Ishikawa (cell line): ENCODE results near the gene CACNA1G.

Source experiments
- CEBPB ChIP-seq: IDR thresholded peaks from 2 replicates; pipeline ENCODE4 v1.6.1; 2012
- CREB1 ChIP-seq: IDR thresholded peaks from 2 replicates; pipeline ENCODE4 v1.6.1; 2012; ENCODE audit warnings: low read depth
- EGR1 ChIP-seq: IDR thresholded peaks from 2 replicates; pipeline ENCODE4 v1.6.1; 2012
- EP300 ChIP-seq: IDR thresholded peaks from 2 replicates; pipeline ENCODE4 v1.6.1; 2012; ENCODE audit warnings: borderline replicate concordance
- FOXM1 ChIP-seq: IDR thresholded peaks from 2 replicates; pipeline ENCODE4 v1.6.1; 2012; ENCODE audit warnings: low read depth, borderline replicate concordance
- MAX ChIP-seq: IDR thresholded peaks from 2 replicates; pipeline ENCODE4 v1.6.1; 2012
- NFIC ChIP-seq: IDR thresholded peaks from 2 replicates; pipeline ENCODE4 v1.6.1; 2012
- RAD21 ChIP-seq: IDR thresholded peaks from 2 replicates; pipeline ENCODE4 v1.6.1; 2012; ENCODE audit warnings: low read depth
- TAF1 ChIP-seq: IDR thresholded peaks from 2 replicates; pipeline ENCODE4 v1.6.1; 2012; ENCODE audit warnings: low read depth, mild to moderate bottlenecking
- TCF12 ChIP-seq: IDR thresholded peaks from 2 replicates; pipeline ENCODE4 v1.6.1; 2012; ENCODE audit warnings: low read depth
- TEAD4 ChIP-seq: IDR thresholded peaks from 2 replicates; pipeline ENCODE4 v1.6.1; 2012
- YY1 ChIP-seq: IDR thresholded peaks from 2 replicates; pipeline ENCODE4 v1.6.1; 2012; ENCODE audit warnings: low read depth
- ZBTB7A ChIP-seq: IDR thresholded peaks from 2 replicates; pipeline ENCODE4 v1.6.1; 2012; ENCODE audit warnings: low read depth
- TF ChIP-seq, protein P1 (sequence below): IDR thresholded peaks from 2 replicates; pipeline ENCODE4 v1.6.1; 2012; ENCODE audit warnings: low read depth, mild to moderate bottlenecking
- TF ChIP-seq, protein P2 (sequence below): IDR thresholded peaks from 2 replicates; pipeline ENCODE4 v1.6.1; 2012

Gene CACNA1G

DNA sequence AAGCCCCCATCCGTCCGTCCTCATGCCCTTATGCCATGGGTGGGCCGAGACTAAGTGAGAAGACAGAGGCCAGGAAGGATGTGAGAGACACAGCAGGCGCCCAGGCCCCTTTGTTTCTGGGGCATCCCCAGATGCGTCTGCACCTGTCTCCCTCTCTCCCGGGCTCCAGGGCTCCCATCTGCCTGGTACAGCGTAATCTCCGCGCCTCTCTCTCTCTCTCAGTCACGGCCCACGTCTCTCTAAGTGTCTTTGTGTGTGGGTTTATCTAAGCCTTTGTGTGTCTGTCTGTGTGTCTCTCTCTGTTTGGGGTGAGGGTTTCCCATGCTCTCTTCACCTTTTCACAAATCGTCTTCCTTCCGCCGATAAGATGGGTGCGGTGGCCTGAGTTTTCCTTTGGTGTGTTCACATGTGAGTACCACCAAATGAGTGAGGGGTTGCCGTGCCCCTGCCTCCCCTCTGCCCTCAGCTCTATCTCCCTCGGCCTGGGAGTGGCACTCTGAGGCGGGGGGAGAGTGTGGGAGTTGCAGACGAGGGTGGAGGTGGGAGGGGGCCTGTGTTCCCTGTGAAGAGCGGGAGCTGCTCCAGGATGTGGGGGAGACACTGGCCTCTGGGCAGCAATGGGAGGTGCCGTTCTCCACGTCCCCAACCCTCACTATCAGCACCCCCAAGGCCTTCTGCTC lies 48.3 kb downstream of the CACNA1G start:
- TF ChIP-seq EGR1: no peak
- no peak for TF ChIP-seq FOXM1
- no peak for TF ChIP-seq TAF1
- TF ChIP-seq, protein P1, sequence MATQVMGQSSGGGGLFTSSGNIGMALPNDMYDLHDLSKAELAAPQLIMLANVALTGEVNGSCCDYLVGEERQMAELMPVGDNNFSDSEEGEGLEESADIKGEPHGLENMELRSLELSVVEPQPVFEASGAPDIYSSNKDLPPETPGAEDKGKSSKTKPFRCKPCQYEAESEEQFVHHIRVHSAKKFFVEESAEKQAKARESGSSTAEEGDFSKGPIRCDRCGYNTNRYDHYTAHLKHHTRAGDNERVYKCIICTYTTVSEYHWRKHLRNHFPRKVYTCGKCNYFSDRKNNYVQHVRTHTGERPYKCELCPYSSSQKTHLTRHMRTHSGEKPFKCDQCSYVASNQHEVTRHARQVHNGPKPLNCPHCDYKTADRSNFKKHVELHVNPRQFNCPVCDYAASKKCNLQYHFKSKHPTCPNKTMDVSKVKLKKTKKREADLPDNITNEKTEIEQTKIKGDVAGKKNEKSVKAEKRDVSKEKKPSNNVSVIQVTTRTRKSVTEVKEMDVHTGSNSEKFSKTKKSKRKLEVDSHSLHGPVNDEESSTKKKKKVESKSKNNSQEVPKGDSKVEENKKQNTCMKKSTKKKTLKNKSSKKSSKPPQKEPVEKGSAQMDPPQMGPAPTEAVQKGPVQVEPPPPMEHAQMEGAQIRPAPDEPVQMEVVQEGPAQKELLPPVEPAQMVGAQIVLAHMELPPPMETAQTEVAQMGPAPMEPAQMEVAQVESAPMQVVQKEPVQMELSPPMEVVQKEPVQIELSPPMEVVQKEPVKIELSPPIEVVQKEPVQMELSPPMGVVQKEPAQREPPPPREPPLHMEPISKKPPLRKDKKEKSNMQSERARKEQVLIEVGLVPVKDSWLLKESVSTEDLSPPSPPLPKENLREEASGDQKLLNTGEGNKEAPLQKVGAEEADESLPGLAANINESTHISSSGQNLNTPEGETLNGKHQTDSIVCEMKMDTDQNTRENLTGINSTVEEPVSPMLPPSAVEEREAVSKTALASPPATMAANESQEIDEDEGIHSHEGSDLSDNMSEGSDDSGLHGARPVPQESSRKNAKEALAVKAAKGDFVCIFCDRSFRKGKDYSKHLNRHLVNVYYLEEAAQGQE: no peak
- TF ChIP-seq NFIC: no peak
- TF ChIP-seq TCF12: no peak
- no peak for TF ChIP-seq CREB1
- TF ChIP-seq RAD21: no peak
- no peak for TF ChIP-seq EP300
- TF ChIP-seq YY1: no peak

GRCh38 chr17:50609380-50610074 lies 49.0 kb downstream of the CACNA1G start:
- TF ChIP-seq TEAD4 (no peak), NFIC (no peak), CEBPB (no peak), MAX (no peak), ZBTB7A (no peak), EP300 (no peak), FOXM1 (no peak), TCF12 (no peak), TAF1 (no peak), YY1 (no peak), CREB1 (no peak), RAD21 (no peak), EGR1 (no peak)
- TF ChIP-seq, protein P2, sequence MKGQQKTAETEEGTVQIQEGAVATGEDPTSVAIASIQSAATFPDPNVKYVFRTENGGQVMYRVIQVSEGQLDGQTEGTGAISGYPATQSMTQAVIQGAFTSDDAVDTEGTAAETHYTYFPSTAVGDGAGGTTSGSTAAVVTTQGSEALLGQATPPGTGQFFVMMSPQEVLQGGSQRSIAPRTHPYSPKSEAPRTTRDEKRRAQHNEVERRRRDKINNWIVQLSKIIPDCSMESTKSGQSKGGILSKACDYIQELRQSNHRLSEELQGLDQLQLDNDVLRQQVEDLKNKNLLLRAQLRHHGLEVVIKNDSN: no peak
- TF ChIP-seq, protein P1: no peak

- TF ChIP-seq TEAD4: no peak
- no peak for TF ChIP-seq EGR1
- TF ChIP-seq, protein P2: no peak
- no peak for TF ChIP-seq MAX
- no peak for TF ChIP-seq TCF12
- no peak for TF ChIP-seq RAD21
- TF ChIP-seq TAF1: no peak
- TF ChIP-seq, protein P1: no peak
- TF ChIP-seq CEBPB: no peak
- no peak for TF ChIP-seq ZBTB7A
- TF ChIP-seq FOXM1: no peak
These were observed 51.1 kb downstream of the CACNA1G start for GRCh38 chr17:50611634-50612033.

GRCh38 chr17:50612281-50612680 lies 51.8 kb downstream of the CACNA1G start:
- no peak for TF ChIP-seq YY1
- TF ChIP-seq EGR1: no peak
- TF ChIP-seq RAD21: no peak
- TF ChIP-seq TCF12: no peak
- TF ChIP-seq FOXM1: no peak
